Stimulated activated CD4-positive, alpha-beta T cell treated with anti-CD3 and anti-CD28 coated beads, Interleukin-1b, Interleukin-23, amount 100 ng/mL, for 4 hours (primary cell): ENCODE measurements around the gene SMCO4.

Experiments
- DNase-seq, 2 donors: peaks; one replicate each; pipeline ENCODE4 v3.0.0-alpha.2; 2020; ENCODE audit warnings: low read depth in 2 of 2

The SMCO4 gene

DNA sequence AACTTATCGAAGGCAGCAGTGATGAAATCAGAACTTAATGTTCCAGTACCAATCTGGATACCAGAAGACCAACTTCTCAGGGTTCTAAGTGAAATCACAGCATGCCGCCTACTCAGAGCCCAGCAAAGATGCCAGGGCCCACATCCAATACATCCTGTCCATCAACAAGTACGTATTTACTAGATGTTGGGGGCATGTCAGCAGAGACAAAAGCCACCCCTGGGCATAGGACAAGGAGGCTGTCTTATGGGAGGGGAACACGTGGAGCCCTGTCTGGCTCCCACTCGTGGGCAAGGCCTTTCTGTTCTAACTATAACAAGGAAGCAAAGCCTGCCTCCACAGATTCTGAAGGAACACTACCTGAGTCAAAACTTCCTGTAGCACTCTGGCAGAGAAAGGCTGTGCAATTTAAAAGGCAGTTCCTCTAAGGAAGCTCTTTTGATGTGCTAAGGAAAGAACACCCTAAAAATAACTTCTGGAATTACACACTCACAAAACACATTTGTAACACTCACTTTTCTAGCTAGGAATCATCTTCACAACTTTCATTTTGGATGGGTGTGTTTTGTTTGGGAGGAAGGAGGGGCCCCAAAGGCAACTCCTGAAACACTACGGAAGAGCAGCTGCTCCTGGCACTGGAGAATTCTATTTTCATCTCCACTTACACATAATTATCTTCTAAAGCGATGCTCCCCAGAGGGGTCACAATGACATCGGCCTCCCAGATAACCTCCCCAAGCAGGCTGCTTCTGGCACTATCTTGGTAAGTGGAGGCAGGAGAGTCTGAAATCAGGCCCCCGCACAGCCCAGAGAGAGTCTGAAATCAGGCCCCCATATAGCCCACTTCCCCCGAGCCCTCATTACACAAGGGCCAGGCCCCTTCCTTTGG is 14.2 kb downstream of the SMCO4 start:
- no peak for DNase-seq

DNA sequence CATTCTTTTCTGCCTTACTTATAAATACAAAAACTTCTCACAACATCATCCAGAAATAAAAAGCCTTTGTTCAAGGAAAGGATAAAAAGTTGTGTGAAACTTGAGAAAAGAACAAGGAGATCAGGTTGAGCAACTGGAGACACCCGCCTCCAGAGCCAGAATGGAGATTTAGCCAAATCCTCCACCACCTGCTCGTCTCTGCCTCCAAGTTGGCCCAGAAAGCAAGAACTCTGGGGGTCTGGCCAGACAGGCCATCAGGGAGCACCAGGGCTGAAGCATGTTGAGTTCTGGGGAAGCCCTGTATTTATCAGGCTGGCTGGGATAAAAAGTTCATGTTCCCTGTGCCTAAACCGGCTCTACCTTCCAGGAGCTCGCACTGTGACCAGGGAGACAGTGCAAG is 14.9 kb downstream of the SMCO4 start:
- no peak for DNase-seq

DNA sequence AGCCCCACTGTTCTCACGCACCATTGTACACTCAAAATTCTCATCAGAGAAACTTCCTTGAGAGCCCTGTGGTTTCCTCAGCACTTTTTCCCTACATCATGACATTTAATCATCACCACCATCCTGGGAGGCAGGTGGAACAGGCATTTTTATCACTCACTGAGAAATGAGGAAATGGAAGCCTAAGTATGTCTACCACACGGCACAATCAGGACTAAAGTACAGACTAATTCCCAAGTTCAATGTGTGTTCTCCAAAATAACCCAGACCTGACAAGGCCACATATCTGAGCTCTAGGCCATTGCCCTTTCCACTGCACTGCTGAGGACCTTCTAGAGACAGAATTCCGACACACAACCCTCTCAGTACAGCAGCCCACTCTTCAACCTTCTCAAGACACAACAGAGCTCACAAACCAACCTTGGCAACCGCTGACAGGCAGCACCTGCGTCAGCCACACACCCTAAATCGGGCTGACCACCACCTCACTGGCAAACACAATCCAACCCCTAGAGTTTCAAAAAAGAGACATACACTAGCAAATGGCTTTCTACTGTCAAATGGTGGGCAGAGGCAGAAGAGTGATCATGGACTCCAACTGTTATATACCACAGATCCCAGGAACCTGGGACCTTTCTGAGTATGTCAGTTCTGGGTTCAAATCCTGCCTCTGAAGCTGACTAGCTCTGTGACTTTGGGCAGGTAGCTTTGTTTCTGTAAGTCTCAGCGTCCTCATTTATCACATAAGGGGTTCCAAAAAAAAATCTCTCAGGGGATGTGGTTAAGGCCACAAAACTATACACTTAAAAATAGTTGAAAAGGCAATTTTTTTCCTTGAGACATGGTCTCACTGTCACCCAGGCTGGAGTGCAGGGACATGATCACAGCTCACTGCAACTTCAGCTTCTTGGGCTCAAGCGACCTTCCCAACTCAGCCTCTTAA is 16.3 kb downstream of the SMCO4 start:
- no peak for DNase-seq

DNA sequence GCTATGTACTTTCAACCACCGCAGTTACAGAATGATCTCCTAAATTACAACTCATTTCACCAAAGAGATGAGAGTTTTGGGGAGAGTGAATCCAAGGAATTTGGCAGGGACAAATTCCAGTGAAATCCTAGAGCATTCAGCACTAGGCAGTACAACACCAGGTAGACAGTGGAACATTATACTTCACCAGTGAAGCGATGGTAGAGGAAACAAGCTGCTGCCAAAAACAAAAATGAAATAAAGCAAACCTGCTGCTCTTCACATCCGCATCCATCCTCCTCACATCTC is 16.9 kb downstream of the SMCO4 start:
- DNase-seq, result no peak

DNA sequence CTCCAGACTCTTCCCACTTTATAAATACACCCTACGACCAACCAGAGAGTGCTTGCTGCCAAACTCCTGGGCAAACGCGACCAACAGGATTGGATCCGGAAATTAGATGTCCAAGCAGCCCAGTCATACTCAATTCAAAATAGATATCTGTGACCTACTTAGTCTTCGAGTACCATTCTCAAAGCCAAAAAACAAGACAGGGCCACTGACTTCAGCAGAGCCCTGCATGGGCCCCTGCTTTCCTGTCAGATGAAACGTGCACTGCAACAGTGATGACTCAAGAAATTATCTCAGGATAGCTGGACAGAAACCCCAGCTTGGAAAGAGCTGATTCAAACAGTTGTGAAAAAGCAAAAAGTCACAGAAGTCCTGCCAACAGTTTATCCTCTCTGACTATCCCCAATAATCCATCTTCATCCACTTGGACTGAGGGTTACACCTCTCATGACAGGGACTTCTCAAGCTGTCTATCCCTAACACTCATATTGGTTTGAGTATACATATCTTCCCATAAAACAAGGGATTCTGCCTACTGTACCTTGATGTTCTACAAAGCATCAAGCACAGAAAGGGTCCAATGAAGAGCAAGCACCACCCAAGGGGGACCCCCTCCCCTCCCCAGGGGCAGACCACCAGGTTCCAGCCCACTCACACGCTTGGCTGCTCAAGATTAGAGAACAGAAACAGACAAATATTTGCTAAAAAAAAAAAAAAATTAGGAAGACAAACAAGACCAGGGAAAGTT is 17.4 kb downstream of the SMCO4 start:
- DNase-seq, result no peak

DNA sequence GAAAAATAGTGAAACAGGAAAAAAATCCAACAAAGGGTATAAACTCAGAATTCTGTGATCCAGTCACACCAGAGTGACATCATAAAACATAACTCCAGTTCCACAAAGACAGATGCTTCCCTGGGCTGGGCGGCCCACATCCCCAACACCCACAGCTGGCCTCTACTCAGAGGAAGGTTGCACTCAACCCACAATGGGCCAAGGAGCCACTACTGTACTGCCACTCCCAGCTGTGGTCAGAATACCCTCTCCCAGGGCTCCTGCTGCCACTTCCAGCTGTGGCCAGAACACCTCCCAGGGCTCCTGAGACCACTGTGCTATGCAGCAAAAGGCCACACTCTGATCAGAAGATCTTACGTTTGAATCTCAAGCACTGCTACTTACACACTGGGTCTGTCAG is 18.3 kb downstream of the SMCO4 start:
- DNase-seq, result no peak

DNA sequence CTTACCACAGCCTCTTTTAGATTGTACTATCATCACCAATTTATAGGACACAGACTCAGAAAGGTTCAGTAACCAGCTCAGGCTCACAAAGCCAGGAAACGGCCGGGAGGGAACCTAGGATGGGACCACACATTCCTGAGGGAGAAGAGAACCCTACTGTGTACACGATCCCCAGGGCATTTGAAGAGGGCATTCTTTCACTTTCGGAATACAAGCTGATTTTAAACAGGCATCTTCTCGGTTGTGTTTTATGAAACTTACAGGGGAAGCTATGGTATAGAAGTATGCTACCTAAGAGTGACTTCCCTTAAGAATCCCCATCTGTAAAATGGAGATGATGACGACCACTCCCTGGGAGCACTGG is 19.0 kb downstream of the SMCO4 start:
- no peak for DNase-seq

DNA sequence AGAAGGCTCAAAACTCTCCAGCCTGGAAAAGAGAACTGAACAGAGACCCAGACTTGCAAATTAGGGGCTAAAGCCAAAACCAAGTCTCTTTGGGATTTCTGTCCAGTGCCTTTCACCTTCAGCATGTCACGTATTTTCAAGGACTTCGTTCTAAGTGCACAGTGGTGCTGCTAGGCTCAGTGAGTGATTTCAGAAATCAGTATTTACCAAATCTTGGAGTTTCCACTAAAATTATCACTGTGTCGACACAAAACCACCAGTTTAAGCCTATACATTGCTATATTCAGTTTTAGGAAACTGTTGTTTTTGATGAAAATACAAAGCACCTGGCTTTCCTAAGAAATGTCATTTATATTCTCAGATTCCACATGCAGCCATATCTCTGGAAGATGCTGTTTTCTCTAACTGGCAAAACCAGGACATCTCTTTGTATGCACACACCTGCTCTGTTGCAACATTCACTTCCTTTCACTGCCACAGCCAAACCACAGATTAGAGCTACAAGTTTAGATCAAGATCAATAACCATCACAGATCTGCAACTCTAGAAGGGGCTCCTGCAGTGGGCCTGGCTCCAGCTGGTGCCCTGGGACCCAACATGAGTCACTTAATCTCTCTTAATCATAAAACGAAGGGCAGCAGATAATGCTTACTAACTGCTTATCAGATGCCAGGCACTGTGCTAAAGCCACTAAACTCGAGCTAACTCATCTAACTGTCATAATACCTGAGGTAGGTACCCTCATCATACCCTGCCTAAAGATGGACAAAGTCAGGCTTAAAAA is 22.3 kb downstream of the SMCO4 start:
- no peak for DNase-seq

DNA sequence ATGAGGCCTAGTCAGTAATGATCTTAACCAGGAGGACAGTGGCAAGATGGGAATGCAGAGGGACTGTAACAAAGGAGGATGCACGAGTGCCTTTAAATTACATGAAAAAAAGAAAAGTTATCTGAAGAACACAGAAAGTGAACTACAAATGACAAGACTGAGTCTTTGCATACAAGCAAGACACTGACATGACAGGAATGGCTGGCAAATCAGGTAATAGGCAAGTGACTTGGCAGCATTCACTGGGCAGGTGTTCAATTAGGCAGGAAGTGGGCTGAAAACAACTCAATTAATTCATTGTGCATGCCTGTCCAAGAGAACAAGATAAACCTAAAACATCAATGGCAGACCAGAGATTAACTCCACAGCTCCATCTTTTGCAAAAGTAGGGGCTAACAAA is 24.0 kb downstream of the SMCO4 start:
- DNase-seq, result no peak

DNA sequence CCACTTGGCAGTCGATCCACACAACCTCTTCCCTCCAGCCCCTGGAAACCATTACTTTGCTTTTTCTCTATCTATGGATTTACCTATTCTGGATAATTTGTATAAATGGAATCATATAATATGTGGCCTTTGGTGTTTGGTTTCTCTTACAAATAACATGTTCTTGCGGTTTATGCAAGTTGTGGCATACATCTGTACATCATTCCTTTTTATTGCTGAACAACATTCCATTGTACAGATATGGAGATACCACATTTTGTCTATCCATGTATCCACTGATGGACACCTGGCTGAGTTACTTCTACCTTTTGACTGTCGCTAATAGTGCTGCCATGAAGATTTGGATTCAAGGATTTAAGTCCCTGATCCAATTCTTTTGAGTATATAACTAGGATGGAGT is 25.1 kb downstream of the SMCO4 start:
- DNase-seq, result no peak

DNA sequence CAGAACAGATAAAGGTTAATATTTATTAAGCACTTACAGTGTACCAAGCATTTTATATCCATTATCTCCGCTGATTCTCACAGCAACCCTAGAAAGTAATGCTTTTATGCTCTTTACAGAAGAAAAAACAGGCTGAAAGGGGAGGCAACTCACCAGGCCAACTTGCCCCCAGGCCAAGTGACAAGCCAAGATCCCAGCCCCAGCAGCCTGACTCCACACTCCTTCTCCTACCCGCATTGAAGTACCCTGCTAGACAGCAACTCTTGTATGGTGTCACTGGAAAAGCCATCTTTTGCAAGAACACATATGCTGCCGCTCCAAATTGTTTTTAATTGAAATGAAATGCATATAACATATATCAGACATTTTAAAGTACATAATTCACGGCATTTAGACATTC is 25.6 kb downstream of the SMCO4 start:
- DNase-seq, result no peak

DNA sequence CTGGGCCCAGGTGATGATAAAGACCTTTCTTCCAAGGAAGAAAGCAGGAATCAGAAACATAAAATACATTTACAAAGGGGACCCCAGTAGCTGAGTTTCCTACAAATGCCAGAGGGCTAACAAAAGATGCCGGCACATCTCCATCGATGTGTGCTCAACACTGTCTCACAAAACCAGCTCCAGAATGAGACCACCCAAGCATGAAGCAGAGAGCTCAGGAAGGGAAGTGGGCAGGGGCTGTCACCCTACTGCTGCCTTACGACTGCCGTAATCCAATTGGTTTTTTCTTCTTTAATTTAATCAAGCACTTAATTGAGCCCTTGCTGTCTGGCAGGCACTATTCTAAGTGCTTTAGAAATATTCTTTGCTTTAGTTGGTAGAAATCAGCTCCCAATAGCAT is 26.1 kb downstream of the SMCO4 start:
- no peak for DNase-seq

DNA sequence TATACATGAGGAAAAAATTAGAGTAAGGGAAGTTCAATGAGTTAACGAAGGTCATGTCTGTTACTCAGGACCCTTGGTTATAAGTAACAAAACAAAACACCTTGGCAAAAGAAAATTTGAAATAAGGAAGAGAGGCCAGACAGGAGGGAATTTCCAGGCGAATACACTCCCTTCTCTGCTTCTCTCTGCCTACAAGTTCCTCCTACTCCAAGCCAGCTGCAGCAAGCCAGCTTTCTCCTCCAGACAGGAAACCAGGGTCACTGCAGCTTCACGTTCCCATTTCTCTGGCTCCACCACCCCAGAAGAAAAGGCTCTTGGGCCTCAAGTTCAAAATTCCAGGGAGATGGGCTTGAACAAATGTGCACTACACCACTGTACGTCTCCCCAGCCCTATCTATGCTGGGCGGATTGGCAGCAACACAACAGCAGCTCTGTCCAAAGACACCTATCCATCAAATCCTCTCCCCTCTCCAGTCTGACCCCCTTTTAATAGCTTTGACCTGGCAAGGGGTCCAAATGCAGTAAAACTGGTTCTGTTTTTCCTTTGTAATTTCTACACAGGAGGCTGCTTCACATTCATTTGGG is 27.7 kb downstream of the SMCO4 start:
- DNase-seq, result no peak

DNA sequence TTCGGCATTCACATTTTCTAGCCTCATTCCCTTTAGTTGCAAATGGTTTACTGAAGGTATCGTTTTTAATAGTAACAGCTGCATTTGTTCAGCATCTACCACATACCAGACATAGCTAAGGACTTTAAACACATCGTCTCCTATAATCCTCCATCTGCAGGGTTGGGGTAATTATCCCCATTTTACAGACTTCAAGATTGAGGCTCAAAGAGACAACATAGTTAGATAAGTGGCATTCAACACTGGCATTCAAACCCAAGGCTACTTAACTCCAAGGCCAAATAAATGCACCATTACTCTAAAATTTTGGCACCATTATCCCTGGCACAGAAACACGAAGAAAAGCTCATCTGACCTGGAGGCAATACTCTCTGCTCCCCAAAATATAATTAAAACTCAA is 28.5 kb downstream of the SMCO4 start:
- no peak for DNase-seq

DNA sequence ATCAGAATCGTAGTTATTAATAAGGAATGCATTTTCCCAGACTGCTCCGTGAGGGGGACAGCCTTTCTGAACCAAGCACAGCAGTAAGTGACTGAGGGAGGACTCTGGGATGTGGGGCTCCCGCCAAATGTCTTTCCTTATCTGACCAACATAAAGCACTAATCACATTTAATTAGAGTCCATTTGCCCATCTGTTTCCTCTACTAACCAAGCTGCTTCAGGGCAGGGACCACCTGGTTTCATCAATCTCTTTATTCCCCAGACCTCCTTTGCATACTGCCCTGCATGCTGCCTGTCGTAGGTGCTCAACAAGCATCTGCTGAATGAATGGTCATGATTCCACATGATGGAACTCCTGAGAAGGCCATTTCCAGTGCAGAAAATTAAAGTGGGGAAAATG is 29.4 kb downstream of the SMCO4 start:
- DNase-seq, result no peak

DNA sequence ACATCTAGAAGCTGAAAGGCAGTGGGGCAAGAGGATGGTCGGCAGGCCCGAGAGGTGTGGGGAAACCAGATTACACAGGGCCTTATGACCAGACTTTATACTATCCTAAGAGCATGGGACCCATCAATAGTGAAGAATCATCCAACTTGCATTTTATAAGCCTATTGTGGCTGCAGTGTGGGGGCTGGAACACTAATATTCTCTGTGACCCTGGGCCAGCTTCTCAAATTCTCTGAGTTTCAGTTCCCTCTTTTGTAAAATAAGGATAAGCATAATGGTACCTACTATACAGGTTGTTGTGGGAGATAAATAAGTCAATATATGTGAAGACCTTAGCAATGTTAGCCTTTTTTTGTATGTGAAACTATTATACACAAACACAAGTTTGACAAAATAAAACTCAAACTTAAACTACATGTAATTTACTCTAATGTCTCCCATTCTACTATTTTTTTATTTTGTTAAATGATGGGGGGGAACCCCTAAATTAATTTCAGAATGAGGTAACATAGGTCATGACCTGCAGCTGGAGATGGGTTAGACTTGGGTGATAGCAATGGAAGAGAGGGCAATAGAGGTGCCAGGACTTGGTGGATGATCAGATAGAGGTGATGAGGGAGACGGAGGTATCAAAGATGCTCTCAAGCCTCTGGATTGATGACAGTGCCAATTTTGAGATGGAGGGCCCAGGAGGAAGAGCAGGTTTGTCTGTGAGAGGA is 30.1 kb downstream of the SMCO4 start:
- no peak for DNase-seq

DNA sequence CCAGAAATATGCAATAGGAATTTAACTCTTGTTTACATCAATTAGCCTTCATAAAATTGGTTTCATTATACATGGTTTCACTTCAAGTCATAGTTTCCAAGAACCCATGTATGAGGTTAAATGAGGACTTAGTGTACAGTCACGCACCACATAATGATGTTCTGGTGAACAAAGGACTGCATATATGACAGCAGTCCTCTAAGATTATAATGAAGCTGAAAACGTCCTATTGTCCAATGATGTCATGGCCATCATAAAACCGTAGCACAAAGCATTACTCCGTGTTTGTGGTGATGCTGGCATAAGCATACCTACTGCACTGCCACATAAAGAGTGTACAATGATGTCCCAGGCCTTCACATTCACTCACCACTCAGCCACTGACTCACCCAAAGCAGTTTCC is 31.1 kb downstream of the SMCO4 start:
- DNase-seq, result no peak

DNA sequence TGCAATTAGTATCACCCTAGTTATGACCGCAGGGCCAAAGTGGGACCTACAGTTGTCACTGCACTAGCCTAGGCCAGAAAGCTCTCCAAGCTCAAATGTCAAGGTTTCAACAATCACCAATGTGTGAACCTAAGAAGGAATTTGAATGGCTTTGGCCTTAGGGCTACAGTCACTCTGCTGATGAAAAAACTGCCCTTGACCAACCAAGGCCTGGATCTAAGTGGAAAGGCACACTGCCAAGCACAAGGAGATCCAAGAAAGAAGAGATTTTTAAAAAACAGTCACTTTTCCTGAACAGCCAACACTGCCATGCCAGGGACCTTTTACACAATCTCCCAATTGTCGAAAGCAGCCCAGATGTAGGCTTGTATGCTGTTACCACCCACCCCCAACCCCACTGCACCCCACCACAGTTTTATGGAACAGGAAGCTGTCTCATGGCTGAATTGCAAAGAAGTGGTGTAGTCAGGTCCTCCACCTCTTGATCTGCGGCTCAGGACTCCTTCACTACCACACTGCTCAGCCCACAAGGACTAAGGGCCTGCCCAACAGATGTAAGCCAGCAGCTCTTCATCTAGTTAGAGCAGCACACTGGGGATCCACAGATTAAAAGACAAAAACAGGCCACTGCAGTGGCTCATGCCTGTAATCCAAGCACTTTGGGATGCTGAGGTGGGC is 32.9 kb downstream of the SMCO4 start:
- no peak for DNase-seq

DNA sequence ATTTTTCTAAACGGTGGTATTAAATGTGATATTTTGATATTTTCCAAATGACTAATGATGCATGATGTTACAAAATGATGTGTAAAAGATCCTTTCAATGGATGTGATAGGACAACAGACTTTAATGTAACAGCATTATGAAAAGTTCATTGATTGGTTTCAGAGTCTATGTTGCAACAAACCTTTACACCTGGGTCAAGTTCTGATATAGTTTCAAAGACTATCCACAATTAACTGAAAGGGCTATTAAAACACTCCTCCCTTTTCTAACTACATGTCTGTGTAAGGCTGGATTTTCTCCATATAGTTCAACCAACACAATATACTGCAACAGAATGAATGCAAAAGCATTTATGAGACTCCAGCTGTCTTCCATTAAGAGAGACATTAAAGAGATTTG is 35.7 kb downstream of the SMCO4 start:
- no peak for DNase-seq

DNA sequence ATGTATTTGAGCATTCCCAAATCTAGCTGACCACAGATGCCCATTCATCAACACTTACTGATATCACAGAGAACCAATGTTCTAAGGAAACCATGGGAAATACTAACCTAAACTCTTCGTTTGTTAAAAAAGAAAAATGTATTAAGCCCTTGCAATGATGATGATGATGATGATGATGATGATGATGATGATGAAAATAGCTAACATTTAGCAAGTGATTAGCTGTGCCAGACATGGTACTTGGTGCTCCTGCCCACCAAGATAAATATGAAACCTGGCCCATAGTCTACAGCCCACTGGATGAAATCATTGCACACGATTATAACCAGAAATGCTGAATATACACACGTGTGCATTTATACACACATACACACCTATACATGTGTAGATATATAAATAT is 37.5 kb downstream of the SMCO4 start:
- no peak for DNase-seq
